ENCODE measurements around the gene MAP10. TPM values are rescaled to one million over a fixed set of nuclear protein-coding genes. Genes with fewer than 3 reads are reported as not detected.

Gene MAP10
- total RNA-seq, 2 experiments from 2014 or later, result 0.86 to 1.1 TPM

DNA sequence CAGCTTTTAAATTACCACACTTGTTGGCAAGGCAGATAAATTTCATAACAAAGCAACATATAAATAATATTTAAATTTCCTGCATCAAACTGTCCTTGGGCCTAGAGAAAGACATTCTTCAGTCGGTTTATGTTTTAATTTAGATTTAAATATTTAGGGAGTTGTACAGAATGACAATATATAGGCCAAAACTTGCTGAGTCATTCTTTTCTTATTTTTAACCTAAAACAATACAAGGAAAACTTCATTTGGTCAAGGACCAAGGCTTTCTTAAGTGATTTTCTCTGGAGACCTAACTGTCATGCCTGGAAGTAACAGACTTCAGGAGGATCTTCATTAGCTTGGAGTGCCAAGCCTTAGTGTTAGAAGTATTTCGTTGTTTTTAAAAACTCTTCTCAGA, 5.6 kb downstream of the MAP10 start:
- Mint-ChIP-seq H3K4me3 (no peak overlapping the region), H3K27me3 (no peaks in the 10 kb centered on the region), H3K27ac (no peak overlapping the region), H3K4me1 (ENCODE audit: low read depth) (peaks cover 13% of the 10 kb centered on the region), H3K36me3 (peaks cover 9% of the 10 kb centered on the region), H3K9me3 (peaks cover 54% of the 10 kb centered on the region)
- ChIA-PET POLR2A (no interaction called here), CTCF (no interaction called here)
- DNase-seq, result no peak
- intact Hi-C loops (cut with micrococcal nuclease), result no loop called here

DNA sequence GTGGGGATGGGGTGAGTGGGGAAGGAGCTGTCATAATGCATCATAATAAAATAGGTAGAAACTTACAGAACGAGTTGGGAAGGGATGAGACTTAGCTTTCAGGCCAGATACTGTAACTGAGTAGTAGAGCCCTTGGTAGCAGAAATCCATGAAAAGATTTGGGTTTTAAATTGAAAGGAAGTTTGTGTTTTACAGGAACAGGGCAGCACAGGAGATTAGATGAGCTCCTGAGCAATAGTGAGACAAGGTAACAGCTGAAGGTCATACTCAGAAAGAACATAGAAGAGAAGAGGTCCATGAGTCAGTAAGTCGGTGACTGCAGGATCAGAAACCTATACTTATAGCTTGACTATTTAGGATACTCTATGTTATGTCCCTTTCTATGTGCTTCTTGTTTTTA, 7.3 kb downstream of the MAP10 start:
- no peak overlapping the region for H3K27ac Mint-ChIP-seq
- no peak overlapping the region for H3K4me3 Mint-ChIP-seq
- H3K36me3 Mint-ChIP-seq, result peaks cover 3% of the 10 kb centered on the region
- peaks cover 2% of the 10 kb centered on the region for H3K4me1 Mint-ChIP-seq (ENCODE audit: low read depth)
- no peaks in the 10 kb centered on the region for H3K27me3 Mint-ChIP-seq
- ChIA-PET POLR2A (no interaction called here), CTCF (no interaction called here)
- DNase-seq, result no peak
- peaks cover 38% of the 10 kb centered on the region for H3K9me3 Mint-ChIP-seq
- intact Hi-C loops (cut with micrococcal nuclease), result no loop called here

DNA sequence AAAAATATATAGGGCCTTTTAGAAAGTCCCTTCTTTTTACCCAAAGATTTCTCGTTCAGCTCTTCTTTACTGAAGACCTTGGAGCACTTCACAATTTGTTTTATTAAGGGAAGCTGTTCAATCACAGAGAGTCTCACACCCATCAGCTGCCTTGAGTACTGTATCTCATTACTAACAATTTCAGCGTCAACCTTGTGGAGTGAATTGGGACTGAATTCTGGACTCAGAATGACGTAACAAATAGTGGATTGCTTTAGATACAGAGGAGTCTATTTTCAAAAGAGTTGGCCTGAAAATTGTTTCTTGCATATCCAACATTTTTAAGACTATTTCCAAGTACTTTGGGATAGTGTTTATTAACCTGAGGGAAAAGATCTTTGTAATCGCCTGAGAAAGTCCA, 7.9 kb downstream of the MAP10 start:
- no peak for DNase-seq
- Mint-ChIP-seq H3K36me3 (peaks cover 3% of the 10 kb centered on the region), H3K4me3 (no peak overlapping the region), H3K27ac (no peak overlapping the region), H3K27me3 (no peaks in the 10 kb centered on the region), H3K9me3 (peaks cover 36% of the 10 kb centered on the region), H3K4me1 (ENCODE audit: low read depth) (no peaks in the 10 kb centered on the region)
- intact Hi-C loops (cut with micrococcal nuclease), result no loop called here
- POLR2A ChIA-PET, result no interaction called here
- CTCF ChIA-PET, result no interaction called here

DNA sequence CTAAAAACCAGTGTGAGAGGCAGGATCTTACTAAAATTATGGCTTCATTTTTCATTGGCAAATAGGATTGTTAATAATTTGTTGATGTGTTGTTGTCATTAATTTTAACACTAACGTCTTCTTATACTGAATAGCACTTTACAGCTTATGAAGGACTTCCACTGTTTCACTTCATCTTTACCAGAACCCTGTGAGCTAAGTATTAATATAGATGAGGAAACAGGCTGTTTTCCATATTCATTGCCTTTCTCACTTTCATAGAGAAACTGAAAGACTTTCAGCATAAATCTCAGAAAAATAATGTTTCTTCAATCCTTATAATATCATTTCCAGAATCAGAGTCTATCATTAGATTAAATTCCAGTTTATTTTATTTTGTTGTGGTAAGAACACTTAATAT, 8.5 kb downstream of the MAP10 start:
- intact Hi-C loops (cut with micrococcal nuclease), result no loop called here
- peaks cover 31% of the 10 kb centered on the region for H3K9me3 Mint-ChIP-seq
- DNase-seq, result no peak
- POLR2A ChIA-PET, result no interaction called here
- H3K27ac Mint-ChIP-seq, result no peak overlapping the region
- no peak overlapping the region for H3K4me3 Mint-ChIP-seq
- CTCF ChIA-PET, result no interaction called here
- peaks cover 3% of the 10 kb centered on the region for H3K36me3 Mint-ChIP-seq
- no peaks in the 10 kb centered on the region for H3K27me3 Mint-ChIP-seq
- H3K4me1 Mint-ChIP-seq (ENCODE audit: low read depth), result no peaks in the 10 kb centered on the region

DNA sequence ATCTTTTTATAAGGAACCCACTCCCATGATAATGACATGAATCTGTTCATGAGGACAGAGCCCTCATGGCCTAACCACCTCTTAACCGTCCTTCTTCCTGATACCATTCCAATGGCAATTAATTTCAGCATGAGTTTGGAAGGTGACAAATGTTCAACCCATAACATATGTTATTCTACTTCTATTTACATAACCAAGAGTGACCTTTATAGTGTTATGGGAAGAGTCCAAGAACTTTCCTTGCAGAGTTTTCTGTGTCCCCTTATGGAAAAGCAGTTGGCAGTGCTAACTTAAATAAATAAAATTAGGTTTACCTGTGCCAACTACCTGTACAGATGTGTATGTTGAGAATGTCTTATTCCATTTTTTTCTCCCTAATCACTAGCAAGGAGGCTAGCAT, 11.1 kb downstream of the MAP10 start:
- POLR2A ChIA-PET, result no interaction called here
- H3K27ac Mint-ChIP-seq, result no peak overlapping the region
- peaks cover 23% of the 10 kb centered on the region for H3K9me3 Mint-ChIP-seq
- CTCF ChIA-PET, result no interaction called here
- H3K4me1 Mint-ChIP-seq (ENCODE audit: low read depth), result no peaks in the 10 kb centered on the region
- H3K27me3 Mint-ChIP-seq, result peaks cover 4% of the 10 kb centered on the region
- peaks cover 2% of the 10 kb centered on the region for H3K36me3 Mint-ChIP-seq
- no peak overlapping the region for H3K4me3 Mint-ChIP-seq
- intact Hi-C loops (cut with micrococcal nuclease), result no loop called here
- no peak for DNase-seq

DNA sequence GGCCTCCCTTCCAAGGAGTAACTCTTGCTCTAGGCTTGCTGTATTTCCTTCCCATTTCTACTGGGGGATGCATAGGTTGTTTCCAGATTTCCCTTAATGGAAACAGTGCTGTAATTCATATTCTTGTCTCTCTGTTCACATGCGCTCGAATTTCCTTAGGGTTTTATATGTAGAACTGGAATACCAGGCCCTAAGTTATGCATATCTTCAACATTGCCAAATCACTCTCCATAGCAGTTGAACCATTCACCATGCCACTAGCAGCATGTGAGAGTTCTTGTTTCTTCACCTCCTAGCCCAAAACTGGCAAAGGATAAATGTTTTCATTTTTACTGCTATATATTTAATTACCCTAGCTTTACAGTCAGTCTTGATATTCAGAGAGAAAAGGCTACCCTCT, 12.8 kb downstream of the MAP10 start:
- POLR2A ChIA-PET, result no interaction called here
- peaks cover 2% of the 10 kb centered on the region for H3K36me3 Mint-ChIP-seq

DNA sequence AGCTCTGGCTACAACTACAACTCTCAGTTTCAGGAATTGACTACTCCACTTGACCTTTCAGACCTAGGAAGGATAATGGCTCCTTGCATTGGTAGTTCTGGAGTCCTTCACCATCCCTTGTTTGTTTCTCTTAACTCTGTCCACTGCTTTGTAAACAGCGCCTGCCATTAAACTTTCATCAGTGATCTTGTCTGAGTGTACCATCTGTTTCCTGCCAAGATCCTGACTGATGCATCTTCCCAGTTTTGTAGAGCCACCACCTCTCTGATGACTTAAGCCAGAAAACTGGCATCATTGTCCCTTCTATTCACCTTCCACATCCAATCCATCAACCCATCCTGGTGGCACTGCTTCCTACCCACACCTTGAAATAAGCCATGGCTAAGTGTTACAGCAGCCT, 15.2 kb downstream of the MAP10 start:
- intact Hi-C loops (cut with micrococcal nuclease), result no loop called here
- no peaks in the 10 kb centered on the region for H3K4me1 Mint-ChIP-seq (ENCODE audit: low read depth)
- H3K36me3 Mint-ChIP-seq, result no peaks in the 10 kb centered on the region
- ChIA-PET POLR2A (no interaction called here), CTCF (no interaction called here)
- peaks cover 5% of the 10 kb centered on the region for H3K27me3 Mint-ChIP-seq
- no peaks in the 10 kb centered on the region for H3K9me3 Mint-ChIP-seq
- H3K4me3 Mint-ChIP-seq, result no peak overlapping the region
- no peak for DNase-seq
- H3K27ac Mint-ChIP-seq, result no peak overlapping the region

More for the DNA sequence above, 12.8 kb downstream of the MAP10 start:
- no peaks in the 10 kb centered on the region for H3K4me1 Mint-ChIP-seq (ENCODE audit: low read depth)
- CTCF ChIA-PET, result no interaction called here
- no peak overlapping the region for H3K4me3 Mint-ChIP-seq
- H3K27me3 Mint-ChIP-seq, result peaks cover 5% of the 10 kb centered on the region
- intact Hi-C loops (cut with micrococcal nuclease), result no loop called here
- peaks cover 9% of the 10 kb centered on the region for H3K9me3 Mint-ChIP-seq
- no peak for DNase-seq
- H3K27ac Mint-ChIP-seq, result no peak overlapping the region

DNA sequence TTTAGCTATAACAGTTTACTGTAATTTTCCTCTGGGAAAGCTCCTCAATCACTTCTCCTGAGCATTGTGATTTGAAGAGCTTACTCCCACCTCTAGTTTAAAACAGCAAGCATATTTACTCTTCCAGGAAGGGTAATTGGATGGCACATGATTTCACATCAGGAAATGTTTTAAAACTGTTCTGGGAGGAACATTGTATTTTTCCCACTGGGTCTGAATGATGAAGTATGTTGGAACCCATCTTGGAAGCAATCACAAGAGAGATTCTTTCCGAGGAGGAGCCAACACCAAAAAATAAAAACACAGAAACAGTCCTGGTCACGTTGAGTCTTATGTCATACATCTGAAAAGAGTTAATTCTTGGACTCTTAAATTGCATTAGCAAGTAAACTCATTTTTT, 17.3 kb downstream of the MAP10 start:
- DNase-seq, result no peak
- intact Hi-C loops (cut with micrococcal nuclease), result no loop called here
- Mint-ChIP-seq H3K9me3 (no peaks in the 10 kb centered on the region), H3K4me3 (no peak overlapping the region), H3K4me1 (ENCODE audit: low read depth) (no peaks in the 10 kb centered on the region), H3K36me3 (peaks cover under 1% of the 10 kb centered on the region), H3K27ac (no peak overlapping the region), H3K27me3 (peaks cover 6% of the 10 kb centered on the region)
- CTCF ChIA-PET, result no interaction called here
- POLR2A ChIA-PET, result no interaction called here

DNA sequence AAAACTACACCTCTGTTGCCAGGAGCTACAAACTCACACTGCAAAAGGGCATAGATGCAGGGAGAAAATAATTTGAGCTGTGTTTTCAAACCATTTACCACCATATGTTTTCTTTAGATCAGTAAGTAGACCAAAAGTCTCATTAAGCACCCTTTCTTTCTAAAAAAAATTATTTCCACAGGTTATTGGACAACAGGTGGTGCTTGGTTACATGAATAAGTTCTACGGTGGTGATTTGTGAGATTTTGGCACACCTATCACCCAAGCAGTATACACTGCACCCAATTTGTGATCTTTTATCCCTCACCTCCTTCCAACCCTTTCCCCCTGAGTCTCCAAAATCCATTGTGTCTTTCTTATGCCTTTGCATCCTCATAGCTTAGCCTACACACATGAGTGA, 21.1 kb downstream of the MAP10 start:
- H3K9me3 Mint-ChIP-seq, result no peaks in the 10 kb centered on the region
- no peak overlapping the region for H3K27ac Mint-ChIP-seq
- no peak overlapping the region for H3K4me3 Mint-ChIP-seq
- no peaks in the 10 kb centered on the region for H3K4me1 Mint-ChIP-seq (ENCODE audit: low read depth)
- intact Hi-C loops (cut with micrococcal nuclease), result no loop called here
- ChIA-PET CTCF (interaction anchor here (1.0 kb wide), 1 partner anchor 12 kb away, joined by 3 read pairs; no protein-coding TSS in a partner anchor), POLR2A (no interaction called here)
- DNase-seq, result no peak
- peaks cover 10% of the 10 kb centered on the region for H3K27me3 Mint-ChIP-seq
- H3K36me3 Mint-ChIP-seq, result peaks cover 1% of the 10 kb centered on the region

DNA sequence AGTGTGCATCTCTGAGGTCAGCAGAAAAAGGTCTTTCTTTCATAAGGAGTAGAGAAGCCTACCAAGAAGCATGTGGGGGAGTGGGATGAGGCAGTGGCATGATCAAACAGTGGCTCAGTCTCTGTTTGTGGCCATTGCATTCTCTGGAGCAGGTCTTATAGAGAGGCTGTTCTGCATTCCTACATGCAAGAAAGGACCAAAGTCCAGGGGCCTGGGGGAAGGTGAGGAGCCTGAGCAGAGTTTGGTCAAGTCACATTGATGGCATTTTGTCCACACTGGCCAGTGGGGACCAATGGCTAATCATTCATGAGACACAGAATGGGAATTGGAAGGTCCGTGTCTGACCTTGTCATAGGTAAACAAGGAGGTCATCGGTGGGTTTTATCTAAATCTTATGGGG, 25.4 kb downstream of the MAP10 start:
- intact Hi-C loops (cut with micrococcal nuclease), result no loop called here
- peaks cover 1% of the 10 kb centered on the region for H3K36me3 Mint-ChIP-seq
- DNase-seq, result no peak
- peaks cover 2% of the 10 kb centered on the region for H3K4me1 Mint-ChIP-seq (ENCODE audit: low read depth)
- CTCF ChIA-PET, result no interaction called here
- H3K9me3 Mint-ChIP-seq, result no peaks in the 10 kb centered on the region
- H3K4me3 Mint-ChIP-seq, result no peak overlapping the region
- POLR2A ChIA-PET, result no interaction called here
- peaks cover 14% of the 10 kb centered on the region for H3K27me3 Mint-ChIP-seq
- H3K27ac Mint-ChIP-seq, result no peak overlapping the region

DNA sequence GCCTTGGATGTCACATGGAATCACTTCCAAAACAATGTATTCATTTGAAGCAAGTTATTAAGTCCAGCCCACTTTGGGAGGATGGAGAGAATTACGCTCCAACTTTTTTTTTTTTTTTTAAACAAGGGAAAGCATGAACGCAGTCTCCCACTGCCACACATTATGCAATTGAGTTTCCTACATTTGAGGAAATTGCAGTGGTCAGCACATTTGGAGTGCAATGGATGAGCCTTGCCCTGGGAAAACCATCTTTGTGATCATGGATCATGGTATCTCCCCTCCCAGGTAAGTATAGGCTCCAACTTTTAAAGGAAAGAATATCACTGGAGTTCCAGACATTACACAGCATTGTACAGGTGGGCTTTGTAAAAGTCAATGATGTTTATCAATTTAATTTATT, 26.7 kb downstream of the MAP10 start:
- POLR2A ChIA-PET, result no interaction called here
- peaks cover 1% of the 10 kb centered on the region for H3K36me3 Mint-ChIP-seq
- no peak overlapping the region for H3K27ac Mint-ChIP-seq
- intact Hi-C loops (cut with micrococcal nuclease), result no loop called here
- DNase-seq, result no peak
- no peak overlapping the region for H3K4me3 Mint-ChIP-seq
- H3K4me1 Mint-ChIP-seq (ENCODE audit: low read depth), result peaks cover 2% of the 10 kb centered on the region
- CTCF ChIA-PET, result no interaction called here
- H3K27me3 Mint-ChIP-seq, result peaks cover 14% of the 10 kb centered on the region
- no peaks in the 10 kb centered on the region for H3K9me3 Mint-ChIP-seq

DNA sequence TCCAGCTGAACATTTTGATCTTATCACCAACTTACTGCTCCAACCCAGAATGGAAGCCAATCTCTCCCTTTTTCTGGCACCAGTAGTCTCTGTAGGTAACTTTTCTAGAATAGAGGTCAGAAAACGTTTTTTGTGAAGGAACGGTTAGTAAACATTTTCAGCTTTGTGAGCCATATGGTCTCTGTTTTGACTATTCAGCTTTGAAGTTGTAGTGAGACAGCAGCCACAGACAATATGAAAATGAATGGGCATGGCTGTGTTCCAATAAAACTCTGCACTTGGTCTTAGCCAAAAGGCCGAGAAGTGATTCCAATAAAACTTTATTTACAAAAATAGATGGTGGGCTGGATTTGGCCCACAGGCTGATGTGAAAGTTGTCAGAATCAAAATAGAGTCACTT, 28.9 kb downstream of the MAP10 start:
- H3K9me3 Mint-ChIP-seq, result no peaks in the 10 kb centered on the region
- no peak for DNase-seq
- H3K4me1 Mint-ChIP-seq (ENCODE audit: low read depth), result peaks cover 2% of the 10 kb centered on the region
- no peak overlapping the region for H3K27ac Mint-ChIP-seq
- intact Hi-C loops (cut with micrococcal nuclease), result no loop called here
- no peak overlapping the region for H3K4me3 Mint-ChIP-seq
- H3K27me3 Mint-ChIP-seq, result peaks cover 12% of the 10 kb centered on the region
- H3K36me3 Mint-ChIP-seq, result no peaks in the 10 kb centered on the region
- ChIA-PET CTCF (no interaction called here), POLR2A (no interaction called here)

DNA sequence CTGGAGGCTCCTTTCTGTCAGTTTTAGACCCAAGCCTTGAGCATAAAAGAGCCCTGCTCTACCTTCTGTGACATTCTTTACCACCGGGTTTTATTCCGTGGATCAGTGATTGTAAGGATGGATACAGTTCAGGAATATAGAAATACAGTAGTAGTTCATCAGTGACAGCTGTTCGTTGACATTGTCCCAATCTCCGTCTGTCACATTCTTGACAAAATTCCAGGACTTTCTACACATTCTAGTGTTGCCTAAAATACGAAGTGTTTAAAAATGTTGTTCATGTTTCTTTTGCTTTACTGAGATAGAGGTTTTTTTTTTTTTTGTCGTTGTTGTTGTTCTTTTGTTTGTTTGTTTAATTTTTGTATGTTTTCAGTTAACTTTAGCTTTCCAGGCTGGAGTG, 29.9 kb downstream of the MAP10 start:
- intact Hi-C loops (cut with micrococcal nuclease), result no loop called here
- ChIA-PET POLR2A (no interaction called here), CTCF (no interaction called here)
- H3K4me1 Mint-ChIP-seq (ENCODE audit: low read depth), result peaks cover 2% of the 10 kb centered on the region
- no peaks in the 10 kb centered on the region for H3K9me3 Mint-ChIP-seq
- H3K4me3 Mint-ChIP-seq, result no peak overlapping the region
- H3K36me3 Mint-ChIP-seq, result no peaks in the 10 kb centered on the region
- no peak overlapping the region for H3K27ac Mint-ChIP-seq
- H3K27me3 Mint-ChIP-seq, result peaks cover 12% of the 10 kb centered on the region
- no peak for DNase-seq

DNA sequence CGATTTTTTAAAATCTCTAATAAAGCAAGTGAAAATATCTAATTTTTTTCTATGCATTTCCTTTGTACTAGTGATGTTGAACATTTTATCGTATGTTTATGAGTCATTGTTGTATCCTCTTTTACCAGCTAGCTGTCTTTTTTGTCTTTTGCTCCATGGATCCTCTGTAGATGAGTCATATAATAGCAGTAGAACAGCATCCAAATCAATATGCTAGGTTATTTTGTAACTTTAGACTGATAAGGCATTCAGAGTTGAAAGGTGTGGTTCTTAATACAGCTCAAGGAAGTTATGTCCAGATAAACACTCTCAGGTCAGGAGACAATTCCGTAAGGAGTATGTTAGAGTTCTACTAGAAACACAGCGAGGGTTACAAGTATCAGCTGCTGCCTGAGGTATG, 31.9 kb downstream of the MAP10 start:
- ChIA-PET POLR2A (no interaction called here), CTCF (no interaction called here)
- H3K4me1 Mint-ChIP-seq (ENCODE audit: low read depth), result peaks cover 2% of the 10 kb centered on the region
- no peak overlapping the region for H3K4me3 Mint-ChIP-seq
- intact Hi-C loops (cut with micrococcal nuclease), result no loop called here
- H3K9me3 Mint-ChIP-seq, result peaks cover 8% of the 10 kb centered on the region
- no peak overlapping the region for H3K27ac Mint-ChIP-seq
- H3K27me3 Mint-ChIP-seq, result peaks cover 6% of the 10 kb centered on the region
- H3K36me3 Mint-ChIP-seq, result peaks cover 1% of the 10 kb centered on the region
- DNase-seq, result no peak
